K562 (cell line): ENCODE measurements around the gene PEX6. TPM values are rescaled to one million over a fixed set of nuclear protein-coding genes. Genes with fewer than 3 reads are reported as not detected.

ENCODE experiments used
- ARHGAP35 ChIP-seq: fragments of 450-650 bp; IDR thresholded peaks from 2 replicates; pipeline ENCODE4 v1.6.1; 2018; ENCODE audit not compliant: partially characterized antibody
- CREB1 ChIP-seq, 2 experiments: sonication (generic) in 1 of 2; formaldehyde crosslinking in 1 of 2; IDR thresholded peaks; 2 replicates each; pipeline versions ENCODE4 v1.6.1 to v1.8.0; 2012 to 2022; ENCODE audit warnings: inconsistent platforms in 1 of 2, mild to moderate bottlenecking in 1 of 2, missing genetic modification reagents in 1 of 2, moderate library complexity in 1 of 2
- DPF2 ChIP-seq: fragments of 450-650 bp; IDR thresholded peaks from 2 replicates; pipeline ENCODE4 v1.6.1; 2016
- FOXK1 ChIP-seq: sonication (generic); formaldehyde crosslinking; IDR thresholded peaks from 2 replicates; pipeline ENCODE4 v1.8.0; 2022; ENCODE audit warnings: missing genetic modification reagents, mild to moderate bottlenecking, borderline replicate concordance
- FUS ChIP-seq: fragments of 200-400 bp; formaldehyde crosslinking; optimal IDR thresholded peaks from 2 replicates; pipeline ENCODE3; 2017; ENCODE audit warnings: low read depth, low read length
- KLF13 ChIP-seq: fragments of 450-650 bp; IDR thresholded peaks from 2 replicates; pipeline ENCODE4 v1.6.1; 2016; ENCODE audit warnings: missing genetic modification characterization, low read depth, mild to moderate bottlenecking, missing compliant biosample characterization, moderate library complexity, borderline replicate concordance
- LARP7 ChIP-seq: fragments of 450-650 bp; IDR thresholded peaks from 2 replicates; pipeline ENCODE4 v1.6.1; 2016
- MITF ChIP-seq: IDR thresholded peaks from 2 replicates; pipeline ENCODE4 v1.6.1; 2014; ENCODE audit warnings: antibody characterized with exemption
- NR4A1 ChIP-seq, 2 experiments: fragments of 250-450 bp in 1 of 2; fragments of 450-650 bp in 1 of 2; sonication (Bioruptor Pico) in 1 of 2; IDR thresholded peaks; 2 replicates each; pipeline versions ENCODE4 v1.4.0 to v1.6.1; 2016 to 2020; ENCODE audit warnings: mild to moderate bottlenecking in 2 of 2, missing compliant biosample characterization in 1 of 2, missing genetic modification characterization in 1 of 2, moderate library complexity in 1 of 2
- PHF20 ChIP-seq: fragments of 450-650 bp; IDR thresholded peaks from 2 replicates; pipeline ENCODE4 v1.6.1; 2018; ENCODE audit not compliant: partially characterized antibody
- PHF8 ChIP-seq: fragments of 200-600 bp; sonication (generic); IDR thresholded peaks from 2 replicates; pipeline ENCODE4 v1.6.1; 2012; ENCODE audit warnings: mixed run types, mild to moderate bottlenecking, inconsistent platforms, low read length, moderate library complexity, borderline replicate concordance
- RBBP5 ChIP-seq: fragments of 200-600 bp; sonication (generic); IDR thresholded peaks from 2 replicates; pipeline ENCODE4 v1.6.1; 2012; ENCODE audit warnings: borderline replicate concordance, mild to moderate bottlenecking, low read length, control low read depth, inconsistent platforms; ENCODE audit not compliant: insufficient read depth, poor library complexity, severe bottlenecking
- RFX5 ChIP-seq: IDR thresholded peaks from 2 replicates; pipeline ENCODE4 v1.6.1; 2011; ENCODE audit warnings: low read depth, mild to moderate bottlenecking, improper control_type of control experiment, low read length
- SMARCA4 ChIP-seq: fragments of 450-650 bp; IDR thresholded peaks from 2 replicates; pipeline ENCODE4 v1.6.1; 2016
- ZNF224 ChIP-seq: sonication (generic); formaldehyde crosslinking; IDR thresholded peaks from 2 replicates; pipeline ENCODE4 v1.8.0; 2022; ENCODE audit warnings: mild to moderate bottlenecking, missing genetic modification reagents
- ZNF583 ChIP-seq: fragments of 250-450 bp; sonication (Bioruptor Pico); IDR thresholded peaks from 2 replicates; pipeline ENCODE4 v1.4.0; 2020
- ZNF592 ChIP-seq: fragments of 450-650 bp; IDR thresholded peaks from 2 replicates; pipeline ENCODE4 v1.6.1; 2017; ENCODE audit warnings: antibody characterized with exemption, mild to moderate bottlenecking
- polyA plus RNA-seq, 8 experiments: library from polyadenylated mRNA; depleted of rRNA in 4 of 8; stranded (reverse) in 5 of 8; unstranded in 3 of 8; fragments of >200 nt; fragmentation: Nextera tagmentation in 2 of 8; fragmentation: Illumina TruSeq in 1 of 8; extraction: Ambion mirVana in 2 of 8; extraction: Trizol in 1 of 8; gene quantifications; 2 replicates each; pipeline versions ENCODE4 v1.2.1 to v1.2.3, GENCODE V29; 2011 to 2014; ENCODE audit warnings: inconsistent platforms in 1 of 8, missing spikeins in 1 of 8
- total RNA-seq, 7 experiments: library from RNA; depleted of rRNA in 6 of 7; stranded (reverse); fragments of >200 nt in 6 of 7; fragmentation: Illumina TruSeq in 2 of 7; extraction: Trizol in 2 of 7; gene quantifications; 2 replicates each; pipeline versions ENCODE4 v1.2.1 to v1.2.3, GENCODE V29; 2011 to 2021; ENCODE audit warnings: low replicate concordance in 1 of 7

PEX6 gene
- total and polyA plus RNA-seq, 9 of the 15 experiments (the other 6 are each of a cell fraction or from before 2014, with no cell fraction given), result 0.17 to 20.8 (median 6.9) TPM

- TF ChIP-seq NR4A1 (CRISPR knock-in tag; IDR thresholded peaks at IDR 0.05), result no peak
- TF ChIP-seq NR4A1 (tag; IDR thresholded peaks at IDR 0.05), result no peak
- TF ChIP-seq CREB1 (IDR thresholded peaks at IDR 0.05), result peak; percentile 66
- TF ChIP-seq CREB1 (CRISPR knock-in tag; IDR thresholded peaks at IDR 0.05), result peak; percentile 55; the same call in 1 of the 2 replicates
- peak; percentile 71 for TF ChIP-seq ZNF592
- 0 out of 2 replicates have a peak, but pooled peaks have one; percentile 50 for TF ChIP-seq KLF13 (tag)
- TF ChIP-seq FOXK1 (CRISPR knock-in tag), result 0 out of 2 replicates have a peak, but pooled peaks have one; percentile 47
- peak; percentile 61 for TF ChIP-seq PHF20
- peak; percentile 75 for TF ChIP-seq DPF2
- no peak for TF ChIP-seq ZNF583 (CRISPR knock-in tag)
- TF ChIP-seq PHF8, result peak; percentile 97; the same call in 1 of the 2 replicates
- TF ChIP-seq FUS, result peak; percentile 53
- peak; percentile 87 for TF ChIP-seq RBBP5
- TF ChIP-seq LARP7, result peak; percentile 40; the same call in 1 of the 2 replicates
- no peak for TF ChIP-seq ZNF224 (CRISPR knock-in tag)
- peak; percentile 59; the same call in 1 of the 2 replicates for TF ChIP-seq SMARCA4
- TF ChIP-seq MITF, result no peak
- TF ChIP-seq ARHGAP35, result no peak
- 0 out of 2 replicates have a peak, but pooled peaks have one; percentile 58 for TF ChIP-seq RFX5
Observed at GRCh38 chr6:42978839-42979522, at the start of gene PEX6 (continued).
